Measurements from ENCODE around the gene SORCS3. TPM values are rescaled to one million over a fixed set of nuclear protein-coding genes. Genes with fewer than 3 reads are reported as not detected.

SORCS3 gene
- total RNA-seq, 1 experiment from 2014 or later: not detected

GRCh38 chr10:105279101-105279500 lies 638.0 kb downstream of the SORCS3 start:
- H3K9me3 ChIP-seq (ENCODE audit: insufficient read depth, low read depth): no peaks in the 10 kb centered on the region
- H3K36me3 ChIP-seq (ENCODE audit: low read depth): no peaks in the 10 kb centered on the region
- intact Hi-C loops (cut with micrococcal nuclease; ENCODE audit: unreplicated experiment): no loop called here
- no peak overlapping the region for H3K4me3 ChIP-seq
- no peak overlapping the region for H3K4me2 ChIP-seq
- ChIA-PET CTCF (no interaction called here), POLR2A (ENCODE audit: unreplicated experiment) (no interaction called here)
- no peaks in the 10 kb centered on the region for H4K20me1 ChIP-seq (ENCODE audit: insufficient read depth)
- H2AFZ ChIP-seq: no peak overlapping the region
- no peak for DNase-seq
- H3K27me3 ChIP-seq (ENCODE audit: insufficient read depth, low read depth): no peaks in the 10 kb centered on the region
- no peaks in the 10 kb centered on the region for H3K4me1 ChIP-seq (replicated peaks; ENCODE audit: insufficient read depth)
- no peak for TF ChIP-seq CTCF (conservative IDR thresholded peaks at IDR 0.05)
- no peak for TF ChIP-seq EZH2 (IDR thresholded peaks at IDR 0.05; ENCODE audit: low read depth)
- no peaks in the 10 kb centered on the region for H3K79me2 ChIP-seq (ENCODE audit: low read depth)
- no peak overlapping the region for H3K27ac ChIP-seq
- BruUV-seq (replicated peaks): no TSS peak
- no peaks in the 10 kb centered on the region for H3K9me2 ChIP-seq (ENCODE audit: insufficient read depth)
- no peaks in the 10 kb centered on the region for H3F3A ChIP-seq (ENCODE audit: insufficient read depth, low read depth)

GRCh38 chr10:105280895-105281294 lies 639.8 kb downstream of the SORCS3 start:
- Histone ChIP-seq H3K4me1 (replicated peaks; ENCODE audit: insufficient read depth) (no peaks in the 10 kb centered on the region), H3K27me3 (ENCODE audit: insufficient read depth, low read depth) (no peaks in the 10 kb centered on the region), H3K4me2 (no peak overlapping the region), H4K20me1 (ENCODE audit: insufficient read depth) (no peaks in the 10 kb centered on the region), H3K9me2 (ENCODE audit: insufficient read depth) (no peaks in the 10 kb centered on the region), H3F3A (ENCODE audit: insufficient read depth, low read depth) (no peaks in the 10 kb centered on the region), H3K27ac (no peak overlapping the region), H3K4me3 (no peak overlapping the region), H3K36me3 (ENCODE audit: low read depth) (no peaks in the 10 kb centered on the region), H3K79me2 (ENCODE audit: low read depth) (no peaks in the 10 kb centered on the region), H3K9me3 (ENCODE audit: insufficient read depth, low read depth) (no peaks in the 10 kb centered on the region), H2AFZ (no peak overlapping the region)
- no peak for DNase-seq
- BruUV-seq (replicated peaks): no TSS peak
- TF ChIP-seq CTCF (conservative IDR thresholded peaks at IDR 0.05) (no peak), EZH2 (IDR thresholded peaks at IDR 0.05; ENCODE audit: low read depth) (no peak)
- POLR2A ChIA-PET (ENCODE audit: unreplicated experiment): no interaction called here
- intact Hi-C loops (cut with micrococcal nuclease; ENCODE audit: unreplicated experiment): no loop called here
- CTCF ChIA-PET: no interaction called here

DNA sequence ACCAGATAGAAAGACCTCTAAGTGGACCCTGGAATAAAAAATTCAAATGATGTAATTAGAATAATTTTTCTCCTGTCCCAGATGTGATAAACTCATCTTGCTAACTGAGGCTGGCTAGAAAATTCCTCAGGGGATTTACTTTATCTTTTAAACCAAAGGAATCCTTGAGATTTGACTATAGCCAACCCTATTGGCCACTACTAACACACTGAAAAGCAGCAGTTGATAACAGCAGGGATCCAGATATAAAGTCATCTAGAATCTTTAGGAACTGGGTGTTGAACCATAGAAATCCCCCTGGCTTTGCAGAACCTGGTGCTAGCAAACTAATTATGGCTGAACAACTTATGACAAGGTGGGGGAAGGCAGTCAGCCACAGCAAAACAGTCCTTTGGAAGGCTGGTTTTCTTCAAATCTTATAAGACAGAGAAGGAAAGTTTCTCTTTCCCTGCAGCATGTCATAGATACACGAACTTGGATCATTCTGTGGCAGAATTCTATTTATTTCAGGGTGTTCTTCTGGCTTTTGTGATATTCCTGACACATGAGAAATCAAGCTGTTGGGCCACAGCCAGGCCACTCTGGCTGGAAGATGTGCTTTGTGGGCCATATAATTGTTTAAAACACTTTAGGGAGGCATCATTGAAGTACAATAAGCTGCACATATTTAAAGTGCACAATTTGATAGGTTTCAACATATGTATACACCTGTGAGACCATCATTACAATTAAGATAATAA lies 643.6 kb downstream of the SORCS3 start:
- H3K36me3 ChIP-seq (ENCODE audit: low read depth): no peaks in the 10 kb centered on the region
- no peaks in the 10 kb centered on the region for H3K27me3 ChIP-seq (ENCODE audit: insufficient read depth, low read depth)
- no peak for DNase-seq
- no peak overlapping the region for H3K4me3 ChIP-seq
- no peaks in the 10 kb centered on the region for H3F3A ChIP-seq (ENCODE audit: insufficient read depth, low read depth)
- ChIA-PET POLR2A (ENCODE audit: unreplicated experiment) (no interaction called here), CTCF (no interaction called here)
- H3K4me2 ChIP-seq: no peak overlapping the region
- no peaks in the 10 kb centered on the region for H3K79me2 ChIP-seq (ENCODE audit: low read depth)
- H3K4me1 ChIP-seq (replicated peaks; ENCODE audit: insufficient read depth): no peaks in the 10 kb centered on the region
- no peaks in the 10 kb centered on the region for H4K20me1 ChIP-seq (ENCODE audit: insufficient read depth)
- intact Hi-C loops (cut with micrococcal nuclease; ENCODE audit: unreplicated experiment): no loop called here
- no peak overlapping the region for H3K27ac ChIP-seq
- H3K9me3 ChIP-seq (ENCODE audit: insufficient read depth, low read depth): no peaks in the 10 kb centered on the region
- H2AFZ ChIP-seq: no peak overlapping the region
- BruUV-seq (replicated peaks): no TSS peak
- H3K9me2 ChIP-seq (ENCODE audit: insufficient read depth): no peaks in the 10 kb centered on the region
- TF ChIP-seq CTCF (conservative IDR thresholded peaks at IDR 0.05) (no peak), EZH2 (IDR thresholded peaks at IDR 0.05; ENCODE audit: low read depth) (no peak)
